Measurements from ENCODE around the gene ZNF414.

The ZNF414 gene

DNA sequence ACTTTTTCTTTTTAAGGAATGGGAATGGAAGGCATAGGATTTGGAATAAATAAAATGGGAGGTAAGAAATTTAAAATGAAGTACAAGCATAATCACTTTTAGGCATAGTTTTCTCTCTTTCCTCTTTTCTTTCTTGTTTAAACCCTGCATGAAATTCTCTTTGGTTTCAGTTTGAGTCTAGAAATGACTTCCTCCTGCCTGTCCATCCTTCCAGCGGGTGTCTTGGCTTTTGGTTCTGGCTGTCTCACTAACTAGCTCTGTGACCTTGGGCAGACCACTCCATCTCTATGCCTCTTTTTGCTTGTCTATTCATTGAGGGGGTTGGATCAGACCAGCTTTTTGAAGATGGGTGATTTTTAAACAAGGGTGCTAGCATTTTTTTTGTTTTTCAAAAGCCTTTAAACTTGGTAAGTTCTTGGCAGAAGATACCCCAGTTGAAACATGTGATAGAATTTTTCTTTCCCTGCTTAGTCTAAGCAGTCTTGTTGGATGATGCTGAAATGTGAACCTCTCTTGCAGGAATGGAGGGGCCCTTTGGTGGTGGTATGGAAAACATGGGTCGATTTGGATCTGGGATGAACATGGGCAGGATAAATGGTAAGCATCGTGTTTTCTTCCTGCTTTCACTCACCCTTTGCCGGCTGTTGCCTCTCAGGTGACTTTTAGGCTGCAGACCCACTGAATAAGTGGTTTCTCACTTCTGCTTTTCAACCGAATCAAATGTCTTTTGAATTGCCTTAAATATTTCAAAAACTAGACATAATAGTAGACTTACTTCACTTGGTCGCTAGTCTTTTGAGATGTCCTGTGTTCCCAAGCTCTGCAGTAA, 40.1 kb downstream of the ZNF414 start:
- no peak for DNase-seq (ENCODE audit: low read depth)
- H3K4me3 ChIP-seq (ENCODE audit: control insufficient read depth, low read depth, low read length), result no peak overlapping the region
- TF ChIP-seq, protein P1, sequence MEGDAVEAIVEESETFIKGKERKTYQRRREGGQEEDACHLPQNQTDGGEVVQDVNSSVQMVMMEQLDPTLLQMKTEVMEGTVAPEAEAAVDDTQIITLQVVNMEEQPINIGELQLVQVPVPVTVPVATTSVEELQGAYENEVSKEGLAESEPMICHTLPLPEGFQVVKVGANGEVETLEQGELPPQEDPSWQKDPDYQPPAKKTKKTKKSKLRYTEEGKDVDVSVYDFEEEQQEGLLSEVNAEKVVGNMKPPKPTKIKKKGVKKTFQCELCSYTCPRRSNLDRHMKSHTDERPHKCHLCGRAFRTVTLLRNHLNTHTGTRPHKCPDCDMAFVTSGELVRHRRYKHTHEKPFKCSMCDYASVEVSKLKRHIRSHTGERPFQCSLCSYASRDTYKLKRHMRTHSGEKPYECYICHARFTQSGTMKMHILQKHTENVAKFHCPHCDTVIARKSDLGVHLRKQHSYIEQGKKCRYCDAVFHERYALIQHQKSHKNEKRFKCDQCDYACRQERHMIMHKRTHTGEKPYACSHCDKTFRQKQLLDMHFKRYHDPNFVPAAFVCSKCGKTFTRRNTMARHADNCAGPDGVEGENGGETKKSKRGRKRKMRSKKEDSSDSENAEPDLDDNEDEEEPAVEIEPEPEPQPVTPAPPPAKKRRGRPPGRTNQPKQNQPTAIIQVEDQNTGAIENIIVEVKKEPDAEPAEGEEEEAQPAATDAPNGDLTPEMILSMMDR (IDR thresholded peaks at IDR 0.05; ENCODE audit: control insufficient read depth, insufficient read depth, low read depth, low read length, missing control alignments), result no peak

DNA sequence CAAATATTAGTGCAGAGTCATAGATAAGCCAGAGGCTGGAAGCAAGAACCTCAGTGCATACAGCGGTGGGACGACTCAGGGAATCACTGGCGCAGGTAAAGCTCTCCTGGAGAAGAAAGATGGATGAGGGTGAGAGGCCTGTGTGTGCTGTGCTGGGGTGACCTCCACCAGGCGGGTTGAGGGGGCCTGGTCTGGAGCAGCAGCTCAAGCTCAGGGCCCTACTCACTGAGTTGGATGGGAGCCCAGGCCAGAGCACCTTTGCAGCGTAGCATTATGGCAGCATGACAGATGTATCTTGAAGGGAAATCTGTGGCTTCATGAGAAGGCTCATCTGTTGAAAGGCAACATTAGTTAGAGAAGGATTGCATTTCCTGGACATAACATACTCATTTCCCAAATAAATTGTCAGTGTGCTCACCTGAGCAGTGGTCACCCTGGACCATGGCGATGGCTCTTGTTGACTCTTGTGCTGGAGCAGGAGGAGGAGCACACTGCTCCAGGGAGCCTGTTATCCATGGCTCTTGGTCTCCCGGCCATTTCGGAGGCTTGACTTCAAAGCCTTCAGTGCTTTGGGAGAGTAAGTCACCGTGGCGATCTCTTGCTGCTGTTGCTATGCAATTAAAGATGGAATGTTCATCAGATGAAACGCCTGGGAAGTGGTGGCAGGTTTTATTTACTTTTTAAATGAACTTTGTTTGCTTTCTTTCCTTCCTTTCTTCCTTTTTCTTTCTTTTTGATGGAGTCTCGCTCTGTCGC, 44.2 kb downstream of the ZNF414 start:
- H3K4me3 ChIP-seq (ENCODE audit: control insufficient read depth, low read depth, low read length), result no peak overlapping the region
- TF ChIP-seq, protein P1 (IDR thresholded peaks at IDR 0.05; ENCODE audit: control insufficient read depth, insufficient read depth, low read depth, low read length, missing control alignments), result no peak
- no peak for DNase-seq (ENCODE audit: low read depth)

DNA sequence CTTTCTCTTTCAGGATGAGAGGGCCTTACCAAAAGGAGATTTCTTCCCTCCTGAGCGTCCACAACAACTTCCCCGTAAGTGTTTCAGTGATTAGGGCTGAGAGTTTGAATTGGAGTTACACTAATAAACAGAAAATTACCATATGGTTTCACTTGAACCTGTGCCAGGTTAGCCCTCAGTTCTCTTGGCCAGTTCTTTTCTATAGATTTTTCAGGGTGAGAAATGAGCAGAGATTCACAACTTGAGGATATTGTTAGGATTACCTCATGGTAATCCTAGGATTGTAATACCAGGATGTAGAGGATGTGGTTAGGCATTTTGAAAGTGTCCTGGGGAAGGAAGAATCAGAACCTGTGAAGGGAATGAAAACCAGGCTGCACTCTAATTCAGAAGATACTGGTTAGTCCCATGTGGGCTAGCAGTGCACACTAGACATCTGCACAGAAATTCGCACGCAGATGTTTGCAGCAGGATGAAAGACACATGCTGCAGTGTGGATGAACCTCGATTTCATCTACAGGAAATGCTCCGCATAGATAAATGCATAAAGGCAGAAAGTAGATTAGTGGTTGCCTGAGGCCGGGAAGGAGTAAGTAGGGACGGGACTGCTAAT, 45.1 kb downstream of the ZNF414 start:
- TF ChIP-seq, protein P1 (IDR thresholded peaks at IDR 0.05; ENCODE audit: control insufficient read depth, insufficient read depth, low read depth, low read length, missing control alignments), result no peak
- no peak for DNase-seq (ENCODE audit: low read depth)
- H3K4me3 ChIP-seq (ENCODE audit: control insufficient read depth, low read depth, low read length), result no peak overlapping the region

DNA sequence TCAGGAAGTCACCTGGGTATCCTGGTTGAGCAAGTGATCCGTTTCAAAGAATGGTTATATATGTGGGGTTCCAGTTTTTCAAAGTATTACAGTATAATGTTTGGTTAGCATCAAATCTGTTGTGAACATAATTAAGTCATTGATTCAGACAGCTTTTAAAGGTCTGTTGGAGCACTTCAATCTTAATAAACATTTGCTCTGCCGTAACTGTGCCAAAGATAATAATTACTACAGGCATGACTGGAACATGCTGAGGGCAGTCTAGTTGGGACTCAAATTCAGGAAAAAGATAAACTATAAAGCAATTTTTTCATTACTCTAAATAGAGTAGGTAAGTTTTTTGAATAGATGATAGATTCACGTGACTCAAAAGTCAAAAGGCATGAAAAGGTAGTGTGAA, 45.8 kb downstream of the ZNF414 start:
- no peak overlapping the region for H3K4me3 ChIP-seq (ENCODE audit: control insufficient read depth, low read depth, low read length)
- TF ChIP-seq, protein P1 (IDR thresholded peaks at IDR 0.05; ENCODE audit: control insufficient read depth, insufficient read depth, low read depth, low read length, missing control alignments), result no peak
- no peak for DNase-seq (ENCODE audit: low read depth)

DNA sequence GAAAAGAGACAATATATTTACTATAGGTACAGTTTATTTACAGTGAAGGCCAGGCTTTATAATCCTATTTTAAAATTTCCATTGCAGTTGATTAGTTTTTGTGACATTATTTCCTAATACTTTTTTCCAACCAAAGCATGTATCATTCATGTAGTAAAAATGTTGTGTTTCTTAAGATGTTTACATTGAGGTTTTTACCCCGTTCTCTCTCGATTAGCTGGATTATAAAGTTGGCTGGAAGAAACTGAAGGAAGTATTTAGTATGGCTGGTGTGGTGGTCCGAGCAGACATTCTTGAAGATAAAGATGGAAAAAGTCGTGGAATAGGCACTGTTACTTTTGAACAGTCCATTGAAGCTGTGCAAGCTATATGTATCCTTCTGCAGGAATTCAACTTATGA, 47.9 kb downstream of the ZNF414 start:
- DNase-seq (ENCODE audit: low read depth), result no peak
- TF ChIP-seq, protein P1 (IDR thresholded peaks at IDR 0.05; ENCODE audit: control insufficient read depth, insufficient read depth, low read depth, low read length, missing control alignments), result no peak
- H3K4me3 ChIP-seq (ENCODE audit: control insufficient read depth, low read depth, low read length), result no peak overlapping the region

DNA sequence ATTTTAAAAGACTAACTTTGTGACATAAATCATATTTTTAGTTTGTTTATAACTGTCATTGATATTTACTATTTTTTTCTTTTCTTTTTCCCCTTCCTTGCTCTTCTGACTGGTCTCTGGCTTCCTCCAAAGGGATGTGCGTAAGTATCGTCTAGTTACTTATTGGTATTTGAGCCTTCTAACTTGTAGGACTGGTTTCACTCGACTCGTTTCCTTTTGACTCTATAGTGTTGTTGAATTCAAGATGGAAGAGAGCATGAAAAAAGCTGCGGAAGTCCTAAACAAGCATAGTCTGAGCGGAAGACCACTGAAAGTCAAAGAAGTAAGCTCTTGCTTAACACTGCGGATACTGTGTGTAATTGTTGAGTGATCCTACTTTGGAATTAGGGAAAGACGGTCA, 50.6 kb downstream of the ZNF414 start:
- H3K4me3 ChIP-seq (ENCODE audit: control insufficient read depth, low read depth, low read length), result no peak overlapping the region
- TF ChIP-seq, protein P1 (IDR thresholded peaks at IDR 0.05; ENCODE audit: control insufficient read depth, insufficient read depth, low read depth, low read length, missing control alignments), result no peak
- DNase-seq (ENCODE audit: low read depth), result no peak

All from AG09309 (cell line).